ENCODE results near the gene C1orf167. TPM values are rescaled to one million over a fixed set of nuclear protein-coding genes. Genes with fewer than 3 reads are reported as not detected.

C1orf167 gene
- total RNA-seq, 4 donors from 2014 or later, result 0.21 to 0.82 TPM; not detected in 2

DNA sequence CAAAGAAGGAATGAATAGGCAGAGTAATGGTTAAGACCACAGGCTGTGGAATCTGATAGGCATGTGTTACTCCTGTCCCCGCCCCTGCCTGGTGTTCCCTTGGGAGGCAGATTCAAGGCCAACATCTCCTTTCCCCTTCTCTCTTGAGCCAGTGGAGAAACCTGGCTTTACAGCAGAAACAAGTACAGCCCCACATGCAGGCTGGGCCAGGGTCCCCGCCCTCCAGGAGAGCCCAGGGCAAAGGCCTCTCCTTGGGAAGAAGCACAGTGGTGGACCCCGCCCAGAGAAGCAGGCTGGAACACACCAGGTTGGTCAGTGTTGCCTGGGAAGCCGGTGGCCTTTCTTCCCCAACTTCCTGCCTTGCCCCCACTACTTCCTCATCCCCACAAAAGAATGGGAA lies 6.8 kb downstream of the C1orf167 start:
- DNase-seq, result no peak
- Histone ChIP-seq H3K27ac (no peak overlapping the region), H3K9me3 (no peaks in the 10 kb centered on the region), H3K27me3 (no peaks in the 10 kb centered on the region), H3K4me1 (no peaks in the 10 kb centered on the region), H3K4me3 (no peak overlapping the region), H3K36me3 (no peaks in the 10 kb centered on the region)
- TF ChIP-seq, protein P1, sequence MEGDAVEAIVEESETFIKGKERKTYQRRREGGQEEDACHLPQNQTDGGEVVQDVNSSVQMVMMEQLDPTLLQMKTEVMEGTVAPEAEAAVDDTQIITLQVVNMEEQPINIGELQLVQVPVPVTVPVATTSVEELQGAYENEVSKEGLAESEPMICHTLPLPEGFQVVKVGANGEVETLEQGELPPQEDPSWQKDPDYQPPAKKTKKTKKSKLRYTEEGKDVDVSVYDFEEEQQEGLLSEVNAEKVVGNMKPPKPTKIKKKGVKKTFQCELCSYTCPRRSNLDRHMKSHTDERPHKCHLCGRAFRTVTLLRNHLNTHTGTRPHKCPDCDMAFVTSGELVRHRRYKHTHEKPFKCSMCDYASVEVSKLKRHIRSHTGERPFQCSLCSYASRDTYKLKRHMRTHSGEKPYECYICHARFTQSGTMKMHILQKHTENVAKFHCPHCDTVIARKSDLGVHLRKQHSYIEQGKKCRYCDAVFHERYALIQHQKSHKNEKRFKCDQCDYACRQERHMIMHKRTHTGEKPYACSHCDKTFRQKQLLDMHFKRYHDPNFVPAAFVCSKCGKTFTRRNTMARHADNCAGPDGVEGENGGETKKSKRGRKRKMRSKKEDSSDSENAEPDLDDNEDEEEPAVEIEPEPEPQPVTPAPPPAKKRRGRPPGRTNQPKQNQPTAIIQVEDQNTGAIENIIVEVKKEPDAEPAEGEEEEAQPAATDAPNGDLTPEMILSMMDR (IDR thresholded peaks at IDR 0.05), result no peak
- no peak for TF ChIP-seq POLR2A (IDR thresholded peaks at IDR 0.05)
- intact Hi-C loops (cut with DNase I; ENCODE audit: low total_unique reads), result no loop called here

DNA sequence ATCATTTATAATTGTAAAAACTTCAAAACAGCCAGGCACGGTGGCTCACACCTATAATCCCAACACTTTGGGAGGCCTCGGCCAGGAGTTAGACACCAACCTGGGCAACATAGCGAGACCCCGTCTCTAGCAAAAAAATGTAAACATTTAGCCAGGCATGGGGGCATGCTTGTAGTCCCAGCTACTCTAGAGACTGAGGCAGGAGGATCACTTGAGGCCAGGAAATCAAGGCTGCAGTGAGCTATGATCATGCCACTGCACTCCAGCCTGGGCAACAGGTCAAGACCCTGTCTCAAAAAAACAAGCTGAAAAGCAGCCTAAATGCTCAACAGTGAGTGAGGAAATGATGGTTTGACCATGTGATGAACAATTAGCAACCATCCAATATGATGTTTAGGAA lies 7.3 kb downstream of the C1orf167 start:
- no peak for DNase-seq
- no peak for TF ChIP-seq POLR2A (IDR thresholded peaks at IDR 0.05)
- TF ChIP-seq, protein P1 (IDR thresholded peaks at IDR 0.05), result no peak
- Histone ChIP-seq H3K36me3 (no peaks in the 10 kb centered on the region), H3K9me3 (no peaks in the 10 kb centered on the region), H3K27ac (no peak overlapping the region), H3K4me3 (no peak overlapping the region), H3K4me1 (no peaks in the 10 kb centered on the region), H3K27me3 (no peaks in the 10 kb centered on the region)
- intact Hi-C loops (cut with DNase I; ENCODE audit: low total_unique reads), result no loop called here

DNA sequence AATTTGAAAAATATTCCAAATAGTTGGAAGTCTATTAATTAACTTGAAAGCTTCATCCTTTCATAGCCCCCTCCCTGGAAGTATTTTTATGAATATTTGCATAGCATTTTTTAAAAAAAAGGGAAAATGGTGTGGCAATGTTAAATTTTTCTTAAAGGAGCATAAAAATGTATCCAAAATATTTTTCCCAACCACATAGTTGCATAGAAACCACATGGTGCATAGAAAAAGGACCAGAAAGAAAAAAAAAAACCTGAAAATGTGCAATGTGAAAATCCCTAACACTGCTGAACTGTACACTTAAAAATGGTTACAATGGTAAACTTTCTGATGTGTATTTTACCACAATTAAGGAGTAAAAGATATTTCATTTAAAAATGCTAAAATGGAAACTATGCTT lies 8.0 kb downstream of the C1orf167 start:
- TF ChIP-seq, protein P1 (IDR thresholded peaks at IDR 0.05), result no peak
- TF ChIP-seq POLR2A (IDR thresholded peaks at IDR 0.05), result no peak
- intact Hi-C loops (cut with DNase I; ENCODE audit: low total_unique reads), result no loop called here
- H3K4me1 ChIP-seq, result no peaks in the 10 kb centered on the region
- no peak overlapping the region for H3K4me3 ChIP-seq
- H3K36me3 ChIP-seq, result no peaks in the 10 kb centered on the region
- H3K27ac ChIP-seq, result no peak overlapping the region
- no peaks in the 10 kb centered on the region for H3K9me3 ChIP-seq
- no peak for DNase-seq
- no peaks in the 10 kb centered on the region for H3K27me3 ChIP-seq

DNA sequence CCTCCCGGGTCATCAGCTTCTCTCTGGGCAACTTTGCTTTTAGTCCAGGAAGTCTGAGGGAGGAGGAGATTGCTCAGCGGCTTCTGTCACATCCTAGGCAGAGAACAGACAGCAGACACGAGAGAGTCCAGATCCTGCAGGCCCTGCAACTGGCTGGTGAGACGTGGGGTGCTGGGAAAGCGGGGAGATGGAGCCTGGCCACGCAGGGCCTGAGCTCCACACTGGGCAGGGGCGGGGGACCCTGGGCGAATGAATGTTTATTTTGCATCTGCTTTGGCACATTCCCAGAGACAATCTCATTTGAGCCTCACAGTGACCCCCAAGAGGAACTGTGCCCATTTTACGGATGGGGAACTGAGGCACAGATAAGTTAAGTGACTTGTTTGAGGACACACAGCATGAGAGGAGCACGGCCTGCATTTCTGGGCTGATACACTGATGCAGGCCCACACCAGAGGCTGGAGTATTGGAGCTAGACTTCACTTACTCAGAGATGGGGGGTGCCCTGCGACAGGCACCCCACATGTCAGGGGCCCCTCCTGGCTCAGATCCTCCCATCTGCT lies 9.6 kb downstream of the C1orf167 start:
- TF ChIP-seq, protein P1 (IDR thresholded peaks at IDR 0.05), result no peak
- TF ChIP-seq POLR2A (IDR thresholded peaks at IDR 0.05), result no peak
- H3K4me1 ChIP-seq, result no peaks in the 10 kb centered on the region
- intact Hi-C loops (cut with DNase I; ENCODE audit: low total_unique reads), result no loop called here

DNA sequence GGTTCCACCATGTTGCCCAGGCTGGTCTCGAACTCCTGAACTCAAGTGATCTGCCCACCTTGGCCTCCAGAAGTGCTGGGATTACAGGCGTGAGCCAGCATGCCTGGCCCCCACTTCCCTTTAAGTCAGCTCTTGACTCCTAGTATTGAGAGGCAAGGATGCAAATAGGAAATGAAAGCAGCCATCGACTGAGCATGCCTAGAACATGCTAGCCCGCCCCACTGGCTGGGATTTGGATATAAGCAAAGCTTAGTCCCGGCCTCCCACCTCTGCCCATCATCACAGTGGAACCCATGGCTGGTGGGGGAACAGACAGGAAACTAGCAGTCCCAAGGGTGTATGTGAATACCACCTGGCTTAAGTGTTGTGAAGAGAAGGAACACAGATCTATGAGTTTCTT lies 10.5 kb downstream of the C1orf167 start:
- H3K4me3 ChIP-seq, result no peak overlapping the region
- no peak for TF ChIP-seq POLR2A (IDR thresholded peaks at IDR 0.05)
- TF ChIP-seq, protein P1 (IDR thresholded peaks at IDR 0.05), result no peak
- H3K4me1 ChIP-seq, result no peaks in the 10 kb centered on the region
- no peak overlapping the region for H3K27ac ChIP-seq
- no peak for DNase-seq
- no peaks in the 10 kb centered on the region for H3K9me3 ChIP-seq
- intact Hi-C loops (cut with DNase I; ENCODE audit: low total_unique reads), result no loop called here
- no peaks in the 10 kb centered on the region for H3K36me3 ChIP-seq
- H3K27me3 ChIP-seq, result no peaks in the 10 kb centered on the region

More for the DNA sequence above, 9.6 kb downstream of the C1orf167 start:
- H3K27ac ChIP-seq, result no peak overlapping the region
- no peaks in the 10 kb centered on the region for H3K27me3 ChIP-seq
- no peaks in the 10 kb centered on the region for H3K9me3 ChIP-seq
- H3K36me3 ChIP-seq, result no peaks in the 10 kb centered on the region
- no peak overlapping the region for H3K4me3 ChIP-seq
- no peak for DNase-seq

Data from uterus (tissue), 4 donors.